GM10266 (cell line): ENCODE data around the gene NKAIN2.
"Not testable (repeated sequence)": the region's sequence is repeated elsewhere in the genome, so short reads cannot be mapped to it uniquely, and the experiment has no call there.

Experiments
- DNase-seq: peaks from one replicate; pipeline ENCODE4 v3.0.0; 2012; ENCODE audit errors: extremely low spot score
- TF ChIP-seq, protein P1 (sequence below): IDR thresholded peaks from 2 replicates; pipeline ENCODE4 v1.5.1; 2012; ENCODE audit warnings: mild to moderate bottlenecking, low read depth; ENCODE audit not compliant: control insufficient read depth, insufficient read depth; ENCODE audit errors: missing control alignments

Gene NKAIN2

DNA sequence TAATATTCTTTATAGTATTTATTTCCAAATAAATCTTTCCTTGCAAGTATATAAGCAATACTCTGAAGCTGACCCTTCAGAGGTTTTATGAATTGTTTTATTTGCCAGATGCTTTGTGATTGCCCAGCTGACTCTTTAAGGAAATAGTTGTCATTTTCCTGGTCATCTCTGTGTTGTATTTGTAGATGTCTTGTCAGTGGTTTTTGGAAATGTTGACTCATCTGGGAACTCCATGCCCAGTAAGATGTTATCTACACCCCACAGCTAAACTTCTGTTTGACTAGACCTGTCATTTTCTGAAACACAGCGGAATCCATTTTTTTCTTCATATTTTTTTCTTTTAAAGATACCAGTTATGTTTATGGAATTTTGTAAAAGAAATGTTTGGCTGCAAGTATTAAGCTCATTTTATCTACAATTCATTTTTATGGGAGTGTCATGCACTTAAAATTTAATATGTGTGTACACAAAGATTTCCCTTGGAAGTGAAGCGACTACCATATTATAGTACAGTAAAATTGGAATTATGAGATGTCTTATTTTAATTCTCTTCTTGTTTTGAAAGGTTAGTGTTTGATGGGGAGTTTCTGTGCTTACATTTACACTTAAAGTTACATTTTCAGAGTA is 491.0 kb downstream of the NKAIN2 start:
- TF ChIP-seq, protein P1, sequence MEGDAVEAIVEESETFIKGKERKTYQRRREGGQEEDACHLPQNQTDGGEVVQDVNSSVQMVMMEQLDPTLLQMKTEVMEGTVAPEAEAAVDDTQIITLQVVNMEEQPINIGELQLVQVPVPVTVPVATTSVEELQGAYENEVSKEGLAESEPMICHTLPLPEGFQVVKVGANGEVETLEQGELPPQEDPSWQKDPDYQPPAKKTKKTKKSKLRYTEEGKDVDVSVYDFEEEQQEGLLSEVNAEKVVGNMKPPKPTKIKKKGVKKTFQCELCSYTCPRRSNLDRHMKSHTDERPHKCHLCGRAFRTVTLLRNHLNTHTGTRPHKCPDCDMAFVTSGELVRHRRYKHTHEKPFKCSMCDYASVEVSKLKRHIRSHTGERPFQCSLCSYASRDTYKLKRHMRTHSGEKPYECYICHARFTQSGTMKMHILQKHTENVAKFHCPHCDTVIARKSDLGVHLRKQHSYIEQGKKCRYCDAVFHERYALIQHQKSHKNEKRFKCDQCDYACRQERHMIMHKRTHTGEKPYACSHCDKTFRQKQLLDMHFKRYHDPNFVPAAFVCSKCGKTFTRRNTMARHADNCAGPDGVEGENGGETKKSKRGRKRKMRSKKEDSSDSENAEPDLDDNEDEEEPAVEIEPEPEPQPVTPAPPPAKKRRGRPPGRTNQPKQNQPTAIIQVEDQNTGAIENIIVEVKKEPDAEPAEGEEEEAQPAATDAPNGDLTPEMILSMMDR: no peak
- no peak for DNase-seq

- TF ChIP-seq, protein P1: no peak
These were observed 493.8 kb downstream of the NKAIN2 start for GRCh38 chr6:124297507-124297906.

GRCh38 chr6:124298730-124299129 is 495.1 kb downstream of the NKAIN2 start:
- TF ChIP-seq, protein P1: no peak

More at GRCh38 chr6:124297507-124297906, 493.8 kb downstream of the NKAIN2 start:
- DNase-seq: no peak

GRCh38 chr6:124300907-124301306 is 497.2 kb downstream of the NKAIN2 start:
- DNase-seq: not testable (repeated sequence)

More at GRCh38 chr6:124298730-124299129, 495.1 kb downstream of the NKAIN2 start:
- DNase-seq: no peak

- no peak for DNase-seq
These were observed 500.3 kb downstream of the NKAIN2 start for GRCh38 chr6:124303971-124304370.

GRCh38 chr6:124310139-124310538 is 506.5 kb downstream of the NKAIN2 start:
- no peak for DNase-seq
- TF ChIP-seq, protein P1: no peak

More at GRCh38 chr6:124303971-124304370, 500.3 kb downstream of the NKAIN2 start:
- TF ChIP-seq, protein P1: no peak

DNA sequence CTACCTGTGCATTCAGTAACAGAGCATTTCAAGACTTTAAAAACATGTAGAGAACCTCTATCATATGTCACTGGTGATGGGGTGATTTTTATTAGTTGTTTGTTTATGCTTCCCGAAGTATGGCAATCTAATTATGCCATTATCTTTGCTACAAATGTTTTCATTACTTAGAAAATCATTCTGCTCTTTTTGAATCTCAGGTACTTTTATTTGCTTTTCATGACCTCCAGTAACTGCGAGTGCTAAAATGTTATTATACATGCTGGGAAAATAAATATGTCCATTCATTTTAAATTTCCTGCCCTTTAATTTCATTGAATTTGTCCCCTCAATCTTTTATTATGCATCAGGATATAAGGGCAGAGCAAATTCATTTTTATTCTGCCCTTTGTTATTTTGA is 515.7 kb downstream of the NKAIN2 start:
- DNase-seq: no peak
- TF ChIP-seq, protein P1: no peak

- DNase-seq: no peak
- TF ChIP-seq, protein P1: no peak
These were observed 520.6 kb downstream of the NKAIN2 start for GRCh38 chr6:124324237-124324636.
